OCI-LY7 (cell line): ENCODE data around the gene SYNGR4.

Experiments used
- EZH2phosphoT487 ChIP-seq: fragments of 200-600 bp; sonication (generic); IDR thresholded peaks from 2 replicates; pipeline ENCODE4 v1.6.1; 2018; ENCODE audit warnings: low read depth, borderline replicate concordance, mild to moderate bottlenecking, mixed run types, antibody characterized with exemption, low read length, moderate library complexity, mixed read lengths
- TF ChIP-seq, protein P1 (sequence below): fragments of 200-600 bp; sonication (generic); conservative IDR thresholded peaks from 2 replicates; pipeline ENCODE4 v1.5.1; 2014; ENCODE audit warnings: mild to moderate bottlenecking, antibody characterized with exemption, low read length, moderate library complexity, mixed read lengths

DNA sequence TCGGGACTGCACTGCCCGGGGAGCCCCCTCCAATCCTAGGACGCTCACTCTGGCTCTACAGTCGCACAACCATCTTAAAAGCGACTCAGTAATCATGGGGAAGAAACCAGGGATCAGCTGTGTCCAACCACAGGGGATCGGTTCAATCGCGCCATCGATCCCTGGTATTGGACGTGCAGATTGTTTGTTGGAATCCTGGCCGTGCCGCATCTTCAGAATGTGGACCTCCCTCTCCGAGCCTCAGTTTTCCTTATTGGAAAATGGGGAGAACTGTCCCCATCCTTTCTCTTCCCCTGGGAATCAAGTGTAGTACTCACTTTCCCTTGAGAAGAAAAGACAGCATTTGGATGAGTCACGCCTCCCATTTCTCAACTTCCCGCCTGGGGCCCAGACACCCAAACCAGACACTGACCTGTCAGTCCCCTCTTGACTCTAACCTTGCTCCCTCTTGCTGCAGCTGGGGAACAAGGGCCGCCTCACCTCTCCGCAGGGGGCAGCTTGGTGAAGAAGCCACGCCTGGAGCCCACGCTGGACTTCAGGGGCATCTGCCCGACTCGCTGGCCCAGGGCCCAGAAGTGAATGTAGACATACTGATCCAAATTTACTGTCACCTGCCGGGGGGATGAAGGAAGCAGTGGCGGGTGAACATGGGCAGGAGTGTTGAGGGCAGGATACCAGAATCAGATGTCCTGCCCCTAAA, 21.2 kb upstream of the SYNGR4 start:
- TF ChIP-seq, protein P1, sequence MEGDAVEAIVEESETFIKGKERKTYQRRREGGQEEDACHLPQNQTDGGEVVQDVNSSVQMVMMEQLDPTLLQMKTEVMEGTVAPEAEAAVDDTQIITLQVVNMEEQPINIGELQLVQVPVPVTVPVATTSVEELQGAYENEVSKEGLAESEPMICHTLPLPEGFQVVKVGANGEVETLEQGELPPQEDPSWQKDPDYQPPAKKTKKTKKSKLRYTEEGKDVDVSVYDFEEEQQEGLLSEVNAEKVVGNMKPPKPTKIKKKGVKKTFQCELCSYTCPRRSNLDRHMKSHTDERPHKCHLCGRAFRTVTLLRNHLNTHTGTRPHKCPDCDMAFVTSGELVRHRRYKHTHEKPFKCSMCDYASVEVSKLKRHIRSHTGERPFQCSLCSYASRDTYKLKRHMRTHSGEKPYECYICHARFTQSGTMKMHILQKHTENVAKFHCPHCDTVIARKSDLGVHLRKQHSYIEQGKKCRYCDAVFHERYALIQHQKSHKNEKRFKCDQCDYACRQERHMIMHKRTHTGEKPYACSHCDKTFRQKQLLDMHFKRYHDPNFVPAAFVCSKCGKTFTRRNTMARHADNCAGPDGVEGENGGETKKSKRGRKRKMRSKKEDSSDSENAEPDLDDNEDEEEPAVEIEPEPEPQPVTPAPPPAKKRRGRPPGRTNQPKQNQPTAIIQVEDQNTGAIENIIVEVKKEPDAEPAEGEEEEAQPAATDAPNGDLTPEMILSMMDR, result no peak
- no peak for TF ChIP-seq EZH2phosphoT487
